H1 (cell line): ENCODE measurements around the gene TXNDC16. TPM values are rescaled to one million over a fixed set of nuclear protein-coding genes. Genes with fewer than 3 reads are reported as not detected.

Experiments
- CTCF ChIA-PET: fragments of 300-600 bp; sonication (Branson Sonifier 250); formaldehyde crosslinking; loops from one replicate; lab custom pipeline; 2021; ENCODE audit not compliant: partially characterized antibody; lab: Charles Lee
- POLR2A ChIA-PET: fragments of 300-600 bp; sonication (Branson Sonifier 250); formaldehyde crosslinking; loops from one replicate; lab custom pipeline; 2021; ENCODE audit warnings: inconsistent platforms; ENCODE audit not compliant: partially characterized antibody; lab: Charles Lee
- DNase-seq, 2 experiments: peaks; one replicate each; pipeline versions ENCODE4 v3.0.0 to v3.0.0-alpha.2; 2010 to 2022; ENCODE audit warnings: low spot score in 2 of 2, low read depth in 1 of 2, mixed read lengths in 1 of 2
- FAIRE-seq: peaks from 2 replicates; lab custom pipeline; 2011; peaks lifted over from hg19 to GRCh38; lab: Jason Lieb, UNC
- H2AFZ ChIP-seq: 2 replicates; pipeline ENCODE4 v1.8.1; 2012; ENCODE audit warnings: low read length, inconsistent platforms
- H2AK5ac ChIP-seq: 2 replicates; pipeline ENCODE4 v1.6.1; 2013; ENCODE audit warnings: low read depth, low read length
- H2BK120ac ChIP-seq: replicated peaks from 2 replicates; pipeline ENCODE3; 2013; ENCODE audit warnings: low read depth, low read length, inconsistent platforms
- H2BK12ac ChIP-seq: 2 replicates; pipeline ENCODE4 v1.6.1; 2013; ENCODE audit warnings: low read depth, low read length
- H2BK15ac ChIP-seq: 2 replicates; pipeline ENCODE4 v1.6.1; 2013; ENCODE audit warnings: low read length
- H2BK20ac ChIP-seq: 2 replicates; pipeline ENCODE4 v1.6.1; 2013; ENCODE audit warnings: low read length
- H2BK5ac ChIP-seq: 2 replicates; pipeline ENCODE4 v1.6.1; 2013; ENCODE audit warnings: low read depth, low read length
- H3K14ac ChIP-seq: 2 replicates; pipeline ENCODE4 v1.6.1; 2013; ENCODE audit warnings: inconsistent platforms; ENCODE audit not compliant: insufficient read length
- H3K18ac ChIP-seq: 2 replicates; pipeline ENCODE4 v1.6.1; 2013; ENCODE audit warnings: low read length; ENCODE audit errors: extremely low read depth
- H3K23ac ChIP-seq: 2 replicates; pipeline ENCODE4 v1.6.1; 2013; ENCODE audit warnings: inconsistent platforms; ENCODE audit not compliant: insufficient read length
- H3K23me2 ChIP-seq: 2 replicates; pipeline ENCODE4 v1.6.1; 2013; ENCODE audit warnings: low read depth, low read length
- H3K27ac ChIP-seq: 2 replicates; pipeline ENCODE4 v1.6.1; 2011; ENCODE audit warnings: low read depth, low read length, inconsistent platforms
- H3K27me3 ChIP-seq, 4 experiments: replicated peaks in 1 of 4; 1 replicate in 1 of 4; 2 replicates in 3 of 4; pipeline versions ENCODE4 v1.6.1 to v1.8.1; 2011 to 2013; ENCODE audit warnings: low read length in 3 of 4, mild to moderate bottlenecking in 3 of 4, inconsistent platforms in 2 of 4, mixed read lengths in 2 of 4, moderate library complexity in 1 of 4; ENCODE audit not compliant: control insufficient read depth in 3 of 4, insufficient read depth in 3 of 4; ENCODE audit errors: extremely low read depth in 1 of 4
- H3K36me3 ChIP-seq, 4 experiments: 2 replicates each; pipeline versions ENCODE4 v1.6.1 to v1.8.1; 2011 to 2013; ENCODE audit warnings: mild to moderate bottlenecking in 4 of 4, low read length in 3 of 4, moderate library complexity in 2 of 4, control low read depth in 1 of 4, inconsistent platforms in 1 of 4; ENCODE audit not compliant: insufficient read depth in 4 of 4, control insufficient read depth in 2 of 4
- H3K4ac ChIP-seq: replicated peaks from 2 replicates; pipeline ENCODE3; 2013; ENCODE audit warnings: low read length, low read depth, mixed read lengths, inconsistent platforms; ENCODE audit not compliant: insufficient read length
- H3K4me1 ChIP-seq, 4 experiments: replicated peaks in 1 of 4; 1 replicate in 1 of 4; 2 replicates in 3 of 4; pipeline versions ENCODE4 v1.6.1 to v1.8.1; 2011 to 2013; ENCODE audit warnings: low read length in 3 of 4, inconsistent platforms in 2 of 4, mixed read lengths in 1 of 4; ENCODE audit not compliant: insufficient read depth in 4 of 4, control insufficient read depth in 3 of 4
- H3K4me2 ChIP-seq, 2 experiments: 2 replicates each; pipeline versions ENCODE4 v1.6.1 to v1.8.1; 2011 to 2013; ENCODE audit warnings: low read depth in 2 of 2, low read length in 2 of 2, control low read depth in 1 of 2, inconsistent platforms in 1 of 2, mild to moderate bottlenecking in 1 of 2; ENCODE audit not compliant: insufficient read depth in 1 of 2
- H3K4me3 ChIP-seq, 4 experiments: fragments of 200-600, 300-600 bp in 1 of 4; sonication (generic), shearing (Covaris generic), sonication (Bioruptor Twin) in 1 of 4; 2 replicates each; pipeline versions ENCODE4 v1.5.1 to v1.8.1; 2011 to 2016; ENCODE audit warnings: low read length in 4 of 4, low read depth in 3 of 4, control low read depth in 2 of 4, inconsistent platforms in 2 of 4, mild to moderate bottlenecking in 2 of 4, mixed read lengths in 1 of 4, moderate library complexity in 1 of 4; ENCODE audit not compliant: insufficient read depth in 2 of 4; ENCODE audit errors: extremely low read depth in 1 of 4
- H3K56ac ChIP-seq: replicated peaks from 2 replicates; pipeline ENCODE3; 2013; ENCODE audit warnings: low read depth, mild to moderate bottlenecking, mixed read lengths, low read length, inconsistent platforms; ENCODE audit not compliant: insufficient read length
- H3K79me1 ChIP-seq: 2 replicates; pipeline ENCODE4 v1.6.1; 2013; ENCODE audit warnings: low read depth, low read length, control low read depth
- H3K79me2 ChIP-seq, 2 experiments: 2 replicates each; pipeline versions ENCODE4 v1.6.1 to v1.8.1; 2012 to 2013; ENCODE audit warnings: low read length in 2 of 2, mild to moderate bottlenecking in 2 of 2, inconsistent platforms in 1 of 2; ENCODE audit not compliant: insufficient read depth in 2 of 2, control insufficient read depth in 1 of 2
- H3K9ac ChIP-seq, 4 experiments: replicated peaks in 1 of 4; 1 replicate in 1 of 4; 2 replicates in 3 of 4; pipeline versions ENCODE4 v1.6.1 to v1.8.1; 2011 to 2013; ENCODE audit warnings: low read depth in 3 of 4, low read length in 3 of 4, control low read depth in 2 of 4, mild to moderate bottlenecking in 2 of 4, moderate library complexity in 2 of 4, inconsistent platforms in 1 of 4; ENCODE audit errors: extremely low read depth in 1 of 4
- H3K9me3 ChIP-seq, 2 experiments: 2 replicates each; pipeline versions ENCODE4 v1.6.1 to v1.8.1; 2012 to 2013; ENCODE audit warnings: mild to moderate bottlenecking in 2 of 2, moderate library complexity in 2 of 2, control low read depth in 1 of 2, inconsistent platforms in 1 of 2, low read depth in 1 of 2, low read length in 1 of 2, mixed read lengths in 1 of 2; ENCODE audit not compliant: insufficient read depth in 2 of 2
- H4K20me1 ChIP-seq, 2 experiments: replicated peaks in 1 of 2; 2 replicates each; pipeline versions ENCODE3 to v1.8.1; 2011 to 2013; ENCODE audit warnings: inconsistent platforms in 2 of 2, low read length in 2 of 2, mild to moderate bottlenecking in 1 of 2; ENCODE audit not compliant: insufficient read depth in 2 of 2, control insufficient read depth in 1 of 2
- H4K5ac ChIP-seq: 2 replicates; pipeline ENCODE4 v1.6.1; 2013; ENCODE audit warnings: low read length, low read depth, mixed read lengths, inconsistent platforms; ENCODE audit not compliant: insufficient read length
- H4K8ac ChIP-seq: 2 replicates; pipeline ENCODE4 v1.8.0; 2013; ENCODE audit warnings: mild to moderate bottlenecking, moderate library complexity, low read length, inconsistent platforms; ENCODE audit not compliant: insufficient read depth; ENCODE audit errors: extremely low read depth
- H4K91ac ChIP-seq: replicated peaks from 2 replicates; pipeline ENCODE3; 2013; ENCODE audit warnings: low read length, mixed read lengths, inconsistent platforms; ENCODE audit not compliant: insufficient read length
- BCL11A ChIP-seq, 2 experiments: IDR thresholded peaks; one replicate each; pipeline ENCODE4 v1.6.1; 2011; ENCODE audit warnings: low read depth in 2 of 2, low read length in 2 of 2, mild to moderate bottlenecking in 2 of 2
- CBX8 ChIP-seq: fragments of 300-800, 300-1000 bp; sonication (generic); IDR thresholded peaks from 2 replicates; pipeline ENCODE4 v1.7.1; 2016; ENCODE audit warnings: low read depth, low read length, borderline replicate concordance
- CHD1 ChIP-seq: IDR thresholded peaks from 2 replicates; pipeline ENCODE4 v1.6.1; 2012; ENCODE audit warnings: low read depth, low read length, improper control_type of control experiment
- CHD2 ChIP-seq: IDR thresholded peaks from 2 replicates; pipeline ENCODE4 v1.6.1; 2012; ENCODE audit warnings: low read length, improper control_type of control experiment
- CREB1 ChIP-seq: IDR thresholded peaks from 2 replicates; pipeline ENCODE4 v1.6.1; 2012; ENCODE audit warnings: inconsistent platforms
- FOSL1 ChIP-seq: IDR thresholded peaks from 2 replicates; pipeline ENCODE4 v1.6.1; 2011; ENCODE audit warnings: mild to moderate bottlenecking, low read depth, low read length, moderate library complexity; ENCODE audit not compliant: insufficient read depth
- JUND ChIP-seq: IDR thresholded peaks from 2 replicates; pipeline ENCODE4 v1.6.1; 2011; ENCODE audit warnings: mild to moderate bottlenecking, improper control_type of control experiment, low read length
- POLR2A ChIP-seq, 2 experiments: IDR thresholded peaks; 1 replicate in 1 of 2; 2 replicates in 1 of 2; pipeline ENCODE4 v1.6.1; 2011; ENCODE audit warnings: low read depth in 2 of 2, low read length in 2 of 2, mild to moderate bottlenecking in 2 of 2; ENCODE audit errors: control extremely low read depth in 1 of 2
- SIRT6 ChIP-seq: IDR thresholded peaks from one replicate; pipeline ENCODE4 v1.7.1; 2012; ENCODE audit warnings: low read length, inconsistent platforms
- SP4 ChIP-seq: IDR thresholded peaks from 2 replicates; pipeline ENCODE4 v1.6.1; 2012; ENCODE audit warnings: low read length, inconsistent platforms
- SRF ChIP-seq: IDR thresholded peaks from 2 replicates; pipeline ENCODE4 v1.6.1; 2011; ENCODE audit warnings: mild to moderate bottlenecking, low read depth, low read length, moderate library complexity
- TBP ChIP-seq: IDR thresholded peaks from 2 replicates; pipeline ENCODE4 v1.6.1; 2011; ENCODE audit warnings: low read depth, low read length, improper control_type of control experiment
- TEAD4 ChIP-seq: IDR thresholded peaks from 2 replicates; pipeline ENCODE4 v1.6.1; 2012; ENCODE audit warnings: low read depth, low read length, inconsistent platforms, mixed read lengths
- WGBS, 2 experiments: shearing (Covaris generic) in 1 of 2; methylation state at CpG; one replicate each; pipeline versions ENCODE4 v1.1.6 to v1.1.7; 2013 to 2015; ENCODE audit warnings: low lambda C conversion rate in 2 of 2, mixed read lengths in 2 of 2, inconsistent platforms in 1 of 2, low coverage in 1 of 2, missing lambda C conversion rate in 1 of 2; ENCODE audit not compliant: insufficient replicate concordance in 2 of 2, insufficient coverage in 1 of 2, insufficient read length in 1 of 2; ENCODE audit errors: extremely low coverage in 1 of 2, missing lambda C conversion rate in 1 of 2; 5-methylcytosine and 5-hydroxymethylcytosine counted together
- polyA plus RNA-seq, 7 experiments: library from polyadenylated mRNA; depleted of rRNA in 3 of 7; stranded (reverse) in 5 of 7; unstranded in 2 of 7; fragments of >200 nt in 5 of 7; fragments of 200-250 nt in 2 of 7; gene quantifications; 1 replicate in 5 of 7; 2 replicates in 1 of 7; 4 replicates in 1 of 7; pipeline versions ENCODE4 v1.2.1 to v1.2.3, GENCODE V29; 2011 to 2013; ENCODE audit warnings: missing spikeins in 2 of 7, mixed read lengths in 2 of 7
- total RNA-seq: library from RNA; stranded (reverse); fragmentation: NEBNext Ultra II Directional; extraction: Animal tissue kit (Norgen Biotek cat#: 25700); gene quantifications from 2 replicates; pipeline ENCODE4 v1.2.1, GENCODE V29; 2021
- TF ChIP-seq, protein P1 (sequence below): IDR thresholded peaks from 2 replicates; pipeline ENCODE4 v1.6.1; 2012; ENCODE audit warnings: inconsistent platforms

TXNDC16 gene
- total and polyA plus RNA-seq, 2 of the 8 experiments (the other 6 are each of a cell fraction or from before 2014, with no cell fraction given) = 6.7 to 14.3 TPM

DNA sequence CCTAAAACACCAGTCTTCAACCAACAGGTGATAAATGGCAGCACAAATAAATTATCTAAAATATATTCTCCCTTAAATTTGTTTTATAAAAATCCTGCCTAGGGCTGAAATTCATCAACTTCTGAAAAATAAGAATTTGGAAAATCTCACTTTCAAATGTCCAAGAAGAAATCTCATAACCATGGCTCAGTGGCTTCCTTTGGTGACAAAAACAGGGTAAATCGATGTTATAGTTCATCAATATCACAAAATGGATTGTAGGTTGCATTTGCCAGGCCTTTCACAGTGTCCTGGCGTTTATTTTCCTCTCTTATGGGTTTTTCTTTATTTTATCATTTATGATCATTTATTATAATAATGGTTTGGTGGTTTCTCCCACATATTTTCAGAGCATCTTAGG is 135.2 kb downstream of the TXNDC16 start:
- Histone ChIP-seq H2BK120ac (no peak overlapping the region), H2AK5ac (no peak overlapping the region), H2BK15ac (no peak overlapping the region), H3K4me3 (no peak overlapping the region), H3K27me3 (no peaks in the 10 kb centered on the region), H3K9me3 (no peaks in the 10 kb centered on the region), H4K5ac (no peak overlapping the region), H3K4me2 (no peak overlapping the region), H3K18ac (no peak overlapping the region), H2BK5ac (no peak overlapping the region), H3K23me2 (no peaks in the 10 kb centered on the region; the same call in 1 of the 2 replicates), H4K20me1 (no peaks in the 10 kb centered on the region), H3K14ac (no peak overlapping the region), H3K23ac (no peak overlapping the region), H3K4me1 (no peaks in the 10 kb centered on the region), H2BK12ac (no peak overlapping the region), H2AFZ (no peak overlapping the region), H4K8ac (no peak overlapping the region), H3K36me3 (no peaks in the 10 kb centered on the region), H3K79me1 (no peaks in the 10 kb centered on the region), H3K56ac (no peak overlapping the region), H3K27ac (no peak overlapping the region), H3K4ac (no peak overlapping the region), H3K79me2 (no peaks in the 10 kb centered on the region), H3K9ac (no peak overlapping the region), H4K91ac (no peak overlapping the region), H2BK20ac (no peak overlapping the region)
- ChIA-PET POLR2A (no interaction called here), CTCF (interaction anchor here (1.1 to 1.3 kb wide), 2 partner anchors 17 to 56 kb away, joined by 3 read pairs; no protein-coding TSS in a partner anchor)
- FAIRE-seq = no peak
- 7% methylated on average over 2 of the region's 2 CpGs; no CpG with 5 or more reads in 1 of the 2 experiments for WGBS, 2 experiments
- no peak for DNase-seq
- no peak for TF ChIP-seq TBP
- no peak for TF ChIP-seq FOSL1
- no peak for TF ChIP-seq JUND
- no peak for TF ChIP-seq SP4
- no peak for TF ChIP-seq POLR2A (IDR thresholded peaks at IDR 0.05; ENCODE audit: control extremely low read depth in 1 of 2, low read depth in 2 of 2, low read length in 2 of 2)
- no peak for TF ChIP-seq CBX8
- no peak for TF ChIP-seq TEAD4
- TF ChIP-seq CHD2 = no peak
- TF ChIP-seq BCL11A (IDR thresholded peaks at IDR 0.05; ENCODE audit: low read depth in 2 of 2, low read length in 2 of 2) = no peak
- no peak for TF ChIP-seq SIRT6
- TF ChIP-seq CREB1 = no peak
- TF ChIP-seq SRF = no peak
- TF ChIP-seq, protein P1, sequence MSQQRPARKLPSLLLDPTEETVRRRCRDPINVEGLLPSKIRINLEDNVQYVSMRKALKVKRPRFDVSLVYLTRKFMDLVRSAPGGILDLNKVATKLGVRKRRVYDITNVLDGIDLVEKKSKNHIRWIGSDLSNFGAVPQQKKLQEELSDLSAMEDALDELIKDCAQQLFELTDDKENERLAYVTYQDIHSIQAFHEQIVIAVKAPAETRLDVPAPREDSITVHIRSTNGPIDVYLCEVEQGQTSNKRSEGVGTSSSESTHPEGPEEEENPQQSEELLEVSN = no peak
- no peak for TF ChIP-seq CHD1
